ENCODE results near the gene DUSP22.

- no peak for TF ChIP-seq TAF1 (IDR thresholded peaks at IDR 0.05; ENCODE audit: borderline replicate concordance, low read depth, low read length)
- TF ChIP-seq, protein P1, sequence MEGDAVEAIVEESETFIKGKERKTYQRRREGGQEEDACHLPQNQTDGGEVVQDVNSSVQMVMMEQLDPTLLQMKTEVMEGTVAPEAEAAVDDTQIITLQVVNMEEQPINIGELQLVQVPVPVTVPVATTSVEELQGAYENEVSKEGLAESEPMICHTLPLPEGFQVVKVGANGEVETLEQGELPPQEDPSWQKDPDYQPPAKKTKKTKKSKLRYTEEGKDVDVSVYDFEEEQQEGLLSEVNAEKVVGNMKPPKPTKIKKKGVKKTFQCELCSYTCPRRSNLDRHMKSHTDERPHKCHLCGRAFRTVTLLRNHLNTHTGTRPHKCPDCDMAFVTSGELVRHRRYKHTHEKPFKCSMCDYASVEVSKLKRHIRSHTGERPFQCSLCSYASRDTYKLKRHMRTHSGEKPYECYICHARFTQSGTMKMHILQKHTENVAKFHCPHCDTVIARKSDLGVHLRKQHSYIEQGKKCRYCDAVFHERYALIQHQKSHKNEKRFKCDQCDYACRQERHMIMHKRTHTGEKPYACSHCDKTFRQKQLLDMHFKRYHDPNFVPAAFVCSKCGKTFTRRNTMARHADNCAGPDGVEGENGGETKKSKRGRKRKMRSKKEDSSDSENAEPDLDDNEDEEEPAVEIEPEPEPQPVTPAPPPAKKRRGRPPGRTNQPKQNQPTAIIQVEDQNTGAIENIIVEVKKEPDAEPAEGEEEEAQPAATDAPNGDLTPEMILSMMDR (IDR thresholded peaks at IDR 0.05) = no peak
- no peak for TF ChIP-seq IRF3 (IDR thresholded peaks at IDR 0.05; ENCODE audit: low read depth, low read length)
- no peak for TF ChIP-seq RAD21 (IDR thresholded peaks at IDR 0.05; ENCODE audit: low read length)
- TF ChIP-seq TEAD4 (IDR thresholded peaks at IDR 0.05; ENCODE audit: borderline replicate concordance, insufficient read depth) = no peak
- TF ChIP-seq EP300 (IDR thresholded peaks at IDR 0.05; ENCODE audit: borderline replicate concordance in 1 of 2, low read depth in 1 of 2, low read length in 1 of 2) = no peak
- TF ChIP-seq GABPA (IDR thresholded peaks at IDR 0.05; ENCODE audit: low read depth) = no peak
- TF ChIP-seq, protein P2, sequence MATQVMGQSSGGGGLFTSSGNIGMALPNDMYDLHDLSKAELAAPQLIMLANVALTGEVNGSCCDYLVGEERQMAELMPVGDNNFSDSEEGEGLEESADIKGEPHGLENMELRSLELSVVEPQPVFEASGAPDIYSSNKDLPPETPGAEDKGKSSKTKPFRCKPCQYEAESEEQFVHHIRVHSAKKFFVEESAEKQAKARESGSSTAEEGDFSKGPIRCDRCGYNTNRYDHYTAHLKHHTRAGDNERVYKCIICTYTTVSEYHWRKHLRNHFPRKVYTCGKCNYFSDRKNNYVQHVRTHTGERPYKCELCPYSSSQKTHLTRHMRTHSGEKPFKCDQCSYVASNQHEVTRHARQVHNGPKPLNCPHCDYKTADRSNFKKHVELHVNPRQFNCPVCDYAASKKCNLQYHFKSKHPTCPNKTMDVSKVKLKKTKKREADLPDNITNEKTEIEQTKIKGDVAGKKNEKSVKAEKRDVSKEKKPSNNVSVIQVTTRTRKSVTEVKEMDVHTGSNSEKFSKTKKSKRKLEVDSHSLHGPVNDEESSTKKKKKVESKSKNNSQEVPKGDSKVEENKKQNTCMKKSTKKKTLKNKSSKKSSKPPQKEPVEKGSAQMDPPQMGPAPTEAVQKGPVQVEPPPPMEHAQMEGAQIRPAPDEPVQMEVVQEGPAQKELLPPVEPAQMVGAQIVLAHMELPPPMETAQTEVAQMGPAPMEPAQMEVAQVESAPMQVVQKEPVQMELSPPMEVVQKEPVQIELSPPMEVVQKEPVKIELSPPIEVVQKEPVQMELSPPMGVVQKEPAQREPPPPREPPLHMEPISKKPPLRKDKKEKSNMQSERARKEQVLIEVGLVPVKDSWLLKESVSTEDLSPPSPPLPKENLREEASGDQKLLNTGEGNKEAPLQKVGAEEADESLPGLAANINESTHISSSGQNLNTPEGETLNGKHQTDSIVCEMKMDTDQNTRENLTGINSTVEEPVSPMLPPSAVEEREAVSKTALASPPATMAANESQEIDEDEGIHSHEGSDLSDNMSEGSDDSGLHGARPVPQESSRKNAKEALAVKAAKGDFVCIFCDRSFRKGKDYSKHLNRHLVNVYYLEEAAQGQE (IDR thresholded peaks at IDR 0.05; ENCODE audit: low read depth, low read length) = no peak
- TF ChIP-seq CHD2 (IDR thresholded peaks at IDR 0.05; ENCODE audit: low read length, partially characterized antibody) = no peak
- TF ChIP-seq EZH2phosphoT487 (IDR thresholded peaks at IDR 0.05; ENCODE audit: borderline replicate concordance, low read depth) = no peak
- no peak for TF ChIP-seq NRF1 (IDR thresholded peaks at IDR 0.05; ENCODE audit: low read depth, low read length)
- TF ChIP-seq SIN3A (IDR thresholded peaks at IDR 0.05; ENCODE audit: borderline replicate concordance, low read depth, low read length) = no peak
Observed at GRCh38 chr6:345747-346385, 53.6 kb downstream of the DUSP22 start.
